ENCODE data around the gene RNF34. TPM values are rescaled to one million over a fixed set of nuclear protein-coding genes. Genes with fewer than 3 reads are reported as not detected.

RNF34 gene
- total RNA-seq, 2 donors from 2014 or later: 15.9 to 32.5 TPM

GRCh38 chr12:121454921-121455320, 55.0 kb downstream of the RNF34 start:
- no peaks in the 10 kb centered on the region for H3K27me3 ChIP-seq
- no peak for TF ChIP-seq CTCF (IDR thresholded peaks at IDR 0.05)
- DNase-seq (ENCODE audit: low spot score): no peak
- no peaks in the 10 kb centered on the region for H3K9me3 ChIP-seq
- peaks cover 0 to 16% of the 10 kb centered on the region in 2 donors for H3K4me1 ChIP-seq
- H3K36me3 ChIP-seq: no peaks in the 10 kb centered on the region
- H3K4me3 ChIP-seq: no peak overlapping the region
- no peak overlapping the region for H3K27ac ChIP-seq

DNA sequence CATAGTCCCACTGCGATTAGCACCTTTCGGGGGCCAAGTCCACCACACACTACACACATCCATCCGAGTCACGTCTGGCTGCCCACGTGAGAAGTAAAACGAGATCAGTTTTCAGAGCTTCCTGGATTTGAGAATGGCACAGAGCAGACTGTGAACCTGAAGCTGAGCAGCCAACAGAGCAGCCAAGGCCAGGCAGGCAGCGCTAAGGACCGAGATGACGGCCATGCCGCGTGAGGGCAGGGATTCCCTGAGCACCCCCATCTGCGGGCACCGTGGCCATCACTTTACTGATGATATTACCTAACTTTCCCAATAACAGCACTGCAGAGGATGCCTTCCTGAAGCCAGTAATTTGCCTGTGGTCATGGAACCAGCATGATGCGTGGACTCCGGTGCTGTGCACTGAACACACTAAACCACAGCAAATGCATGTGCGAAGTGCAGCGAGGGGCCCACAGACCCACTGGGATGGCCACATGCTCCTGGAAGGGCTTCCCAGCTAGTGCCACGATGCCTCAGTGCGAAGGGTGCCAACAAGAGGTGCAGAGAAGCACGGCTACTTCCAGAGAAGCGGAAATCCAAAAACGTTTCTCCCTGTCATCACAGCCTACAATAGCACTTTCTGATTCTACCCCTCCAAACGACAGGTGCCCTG, 56.0 kb downstream of the RNF34 start:
- Histone ChIP-seq H3K27ac (no peak overlapping the region), H3K36me3 (no peaks in the 10 kb centered on the region), H3K4me1 (peaks cover 0 to 16% of the 10 kb centered on the region in 2 donors), H3K27me3 (no peaks in the 10 kb centered on the region), H3K9me3 (no peaks in the 10 kb centered on the region), H3K4me3 (no peak overlapping the region)
- no peak for TF ChIP-seq CTCF (IDR thresholded peaks at IDR 0.05)
- no peak for DNase-seq (ENCODE audit: low spot score)

GRCh38 chr12:121456551-121456950, 56.6 kb downstream of the RNF34 start:
- H3K9me3 ChIP-seq: no peaks in the 10 kb centered on the region
- H3K4me1 ChIP-seq: peaks cover 0 to 16% of the 10 kb centered on the region in 2 donors
- H3K27ac ChIP-seq: no peak overlapping the region
- no peaks in the 10 kb centered on the region for H3K27me3 ChIP-seq
- no peak for DNase-seq (ENCODE audit: low spot score)
- no peaks in the 10 kb centered on the region for H3K36me3 ChIP-seq
- no peak for TF ChIP-seq CTCF (IDR thresholded peaks at IDR 0.05)
- H3K4me3 ChIP-seq: no peak overlapping the region

- Histone ChIP-seq H3K4me3 (no peak overlapping the region), H3K27ac (no peak overlapping the region), H3K4me1 (peaks cover 0 to 17% of the 10 kb centered on the region in 2 donors), H3K27me3 (no peaks in the 10 kb centered on the region), H3K36me3 (no peaks in the 10 kb centered on the region), H3K9me3 (no peaks in the 10 kb centered on the region)
- DNase-seq (ENCODE audit: low spot score): no peak
- no peak for TF ChIP-seq CTCF (IDR thresholded peaks at IDR 0.05)
Observed at GRCh38 chr12:121461048-121461447, 61.1 kb downstream of the RNF34 start.

GRCh38 chr12:121464331-121464730, 64.4 kb downstream of the RNF34 start:
- Histone ChIP-seq H3K27me3 (no peaks in the 10 kb centered on the region), H3K36me3 (no peaks in the 10 kb centered on the region), H3K9me3 (no peaks in the 10 kb centered on the region), H3K4me1 (peaks cover 0 to 23% of the 10 kb centered on the region in 2 donors), H3K4me3 (no peak overlapping the region), H3K27ac (no peak overlapping the region)
- TF ChIP-seq CTCF (IDR thresholded peaks at IDR 0.05): no peak
- DNase-seq (ENCODE audit: low spot score): no peak
